ENCODE results near the gene CCL4.
"Not testable (repeated sequence)": the region's sequence is repeated elsewhere in the genome, so short reads cannot be mapped to it uniquely, and the experiment has no call there.

Gene CCL4

DNA sequence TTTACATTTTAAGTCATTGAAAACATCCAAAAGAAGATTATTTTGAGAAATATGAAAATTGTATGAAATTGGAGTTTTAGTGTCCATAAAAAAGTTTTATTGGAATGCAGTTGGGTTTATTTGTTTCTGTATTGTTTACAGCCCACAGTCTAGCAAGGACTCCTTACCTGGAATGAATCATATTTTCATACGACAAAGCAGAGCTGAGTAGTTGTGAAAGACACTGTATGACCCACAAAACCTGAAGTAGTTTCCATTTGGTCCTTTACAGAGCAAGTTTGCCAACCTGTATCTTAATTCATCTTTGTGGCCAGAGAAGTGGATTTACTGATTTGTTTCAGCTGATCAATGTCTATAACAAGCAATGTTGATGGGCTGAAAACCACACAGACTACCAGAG, 29.3 kb upstream of the CCL4 start:
- Mint-ChIP-seq H3K9me3 (no peaks in the 10 kb centered on the region), H3K36me3 (no peaks in the 10 kb centered on the region), H3K27ac (no peak overlapping the region), H3K4me1 (no peaks in the 10 kb centered on the region), H3K27me3 (peaks cover 34% of the 10 kb centered on the region), H3K4me3 (no peak overlapping the region)
- DNase-seq: no peak
- CTCF ChIA-PET: interaction anchor here (0.7 to 2.7 kb wide), 6 partner anchors 43 to 226 kb away, joined by 3 to 13 read pairs (median 4); no protein-coding TSS in a partner anchor

DNA sequence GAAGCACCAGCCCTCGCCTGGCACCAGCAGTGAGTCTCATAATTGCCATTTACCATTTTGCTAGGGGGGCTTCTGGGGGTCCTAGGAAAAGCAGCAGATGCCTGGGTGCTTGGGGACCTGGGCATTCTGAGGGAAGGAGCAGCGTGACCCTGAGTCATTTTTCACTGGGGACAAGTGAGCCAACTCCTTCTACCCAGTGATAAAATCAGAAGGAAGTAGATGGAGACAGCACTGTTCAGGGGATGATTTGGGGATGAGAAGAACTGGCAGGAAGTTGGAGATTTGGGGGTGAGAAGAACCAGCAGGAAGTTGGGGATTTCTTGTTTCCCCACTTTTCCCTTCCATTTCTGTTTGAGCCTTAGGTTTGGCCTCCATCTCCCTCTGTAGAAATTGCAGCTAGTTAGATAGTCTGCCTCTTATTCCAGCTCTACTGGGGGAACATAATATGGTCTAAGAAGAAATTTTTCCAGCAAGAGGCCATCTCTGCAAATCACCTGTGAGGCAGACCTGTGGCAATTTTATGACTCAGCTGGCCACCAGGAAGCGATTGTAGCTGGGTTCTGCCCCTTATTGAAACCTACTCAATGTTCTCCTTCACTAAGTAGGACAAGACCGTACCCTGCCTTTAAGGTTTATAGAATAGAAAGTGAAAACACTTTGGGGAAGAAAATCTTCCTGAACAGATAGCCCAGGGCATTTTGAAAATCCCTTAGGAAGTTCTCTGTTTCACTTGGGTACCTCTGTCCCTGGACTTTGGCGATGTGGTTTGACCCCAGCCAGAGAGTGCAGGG, 21.8 kb upstream of the CCL4 start:
- Mint-ChIP-seq H3K27me3 (peaks cover 15% of the 10 kb centered on the region), H3K4me1 (peaks cover 11% of the 10 kb centered on the region)
- not testable (repeated sequence) for H3K27ac Mint-ChIP-seq, H3K4me3 Mint-ChIP-seq, H3K9me3 Mint-ChIP-seq, H3K36me3 Mint-ChIP-seq, DNase-seq
- CTCF ChIA-PET: interaction anchor here (0.8 to 1.6 kb wide), 3 partner anchors 9 to 63 kb away, joined by 3 to 4 read pairs (median 4); no protein-coding TSS in a partner anchor

GRCh38 chr17:36082482-36083120, 21.0 kb upstream of the CCL4 start:
- not testable (repeated sequence) for H3K4me3 Mint-ChIP-seq, H3K9me3 Mint-ChIP-seq, H3K27ac Mint-ChIP-seq, H3K36me3 Mint-ChIP-seq
- Mint-ChIP-seq H3K4me1 (peaks cover 11% of the 10 kb centered on the region), H3K27me3 (peaks cover 14% of the 10 kb centered on the region)
- CTCF ChIA-PET: interaction anchor here (0.7 to 1.6 kb wide), 2 partner anchors 10 to 206 kb away, joined by 3 to 4 read pairs; no protein-coding TSS in a partner anchor
- DNase-seq: peak; percentile 34

- Mint-ChIP-seq H3K4me1 (peaks cover 11% of the 10 kb centered on the region), H3K27me3 (peaks cover 18% of the 10 kb centered on the region)
- not testable (repeated sequence) for H3K9me3 Mint-ChIP-seq, H3K36me3 Mint-ChIP-seq, H3K4me3 Mint-ChIP-seq, DNase-seq, H3K27ac Mint-ChIP-seq
- CTCF ChIA-PET: interaction anchor here (1.6 kb wide), 1 partner anchor 11 kb away, joined by 4 read pairs; no protein-coding TSS in a partner anchor
Measured at GRCh38 chr17:36083691-36084090, 19.9 kb upstream of the CCL4 start.

DNA sequence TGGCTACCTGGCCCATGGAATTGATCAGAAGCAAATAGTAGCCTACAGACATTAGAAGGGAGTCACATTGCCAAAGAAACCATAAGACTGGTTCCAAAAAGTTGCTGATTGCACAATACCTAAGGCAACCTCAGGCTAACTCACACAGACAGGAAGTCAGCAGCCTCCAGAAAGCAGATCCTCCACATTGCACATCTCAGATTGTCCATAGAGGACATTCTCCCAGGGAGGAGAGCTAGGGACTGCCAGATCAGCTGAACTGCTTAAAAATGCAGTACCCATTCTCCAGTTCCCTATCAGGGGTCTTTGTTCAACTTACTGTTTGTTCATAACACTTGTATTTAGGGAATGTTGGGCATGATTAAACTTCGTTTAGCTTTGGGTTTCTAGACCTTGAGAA, 17.9 kb upstream of the CCL4 start:
- Mint-ChIP-seq H3K27ac (no peak overlapping the region), H3K27me3 (peaks cover 37% of the 10 kb centered on the region), H3K4me1 (peaks cover 11% of the 10 kb centered on the region), H3K4me3 (no peak overlapping the region), H3K9me3 (no peaks in the 10 kb centered on the region), H3K36me3 (no peaks in the 10 kb centered on the region)
- CTCF ChIA-PET: interaction anchor here (1.0 to 1.5 kb wide), 2 partner anchors 13 to 116 kb away, joined by 3 to 4 read pairs; no protein-coding TSS in a partner anchor
- DNase-seq: no peak

GRCh38 chr17:36086791-36087190, 16.8 kb upstream of the CCL4 start:
- Mint-ChIP-seq H3K4me1 (peaks cover 11% of the 10 kb centered on the region), H3K9me3 (no peaks in the 10 kb centered on the region), H3K27me3 (peaks cover 36% of the 10 kb centered on the region), H3K36me3 (no peaks in the 10 kb centered on the region), H3K27ac (no peak overlapping the region), H3K4me3 (no peak overlapping the region)
- CTCF ChIA-PET: interaction anchor here (1.0 to 1.5 kb wide), 2 partner anchors 14 to 117 kb away, joined by 3 to 4 read pairs; no protein-coding TSS in a partner anchor
- no peak for DNase-seq

- not testable (repeated sequence) for H3K4me1 Mint-ChIP-seq, DNase-seq, H3K4me3 Mint-ChIP-seq, H3K36me3 Mint-ChIP-seq, H3K27ac Mint-ChIP-seq, H3K9me3 Mint-ChIP-seq
- H3K27me3 Mint-ChIP-seq: peaks cover 37% of the 10 kb centered on the region
- CTCF ChIA-PET: interaction anchor here (1.5 kb wide), 1 partner anchor 15 kb away, joined by 4 read pairs; no protein-coding TSS in a partner anchor
Measured at GRCh38 chr17:36087471-36087870, 16.2 kb upstream of the CCL4 start.

DNA sequence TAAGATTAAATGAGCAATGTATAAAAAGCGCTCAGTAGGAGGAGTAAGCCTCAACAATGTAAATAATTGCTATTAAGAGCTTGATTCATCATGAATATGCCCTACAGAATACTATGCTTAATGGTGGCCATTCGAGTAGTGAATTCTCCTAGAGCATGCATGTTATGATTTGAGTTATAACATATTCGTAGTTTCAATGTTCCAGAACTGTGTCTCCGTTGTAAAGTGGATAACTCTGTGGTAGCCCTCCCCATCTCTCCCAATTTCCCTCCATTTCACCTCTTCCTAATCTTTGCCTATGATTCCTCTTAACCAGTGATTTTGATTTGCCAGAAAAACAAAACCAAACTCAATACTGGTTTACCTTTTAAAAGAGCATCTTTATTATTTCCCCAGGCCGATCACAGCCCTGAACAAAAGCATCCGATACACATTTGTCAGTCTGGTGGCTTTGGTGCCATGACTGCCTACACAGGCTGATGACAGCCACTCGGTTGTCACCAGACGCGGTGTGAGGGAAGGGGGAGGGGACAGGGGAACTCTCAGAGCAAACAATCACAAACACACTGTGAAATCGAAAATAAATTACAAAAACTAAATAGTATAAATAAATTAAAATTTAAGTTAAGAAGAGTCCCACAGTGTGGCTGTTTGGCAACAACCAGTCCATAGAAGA, 15.6 kb upstream of the CCL4 start:
- DNase-seq, CTCF ChIA-PET, H3K9me3 Mint-ChIP-seq, H3K4me1 Mint-ChIP-seq, H3K36me3 Mint-ChIP-seq, H3K4me3 Mint-ChIP-seq, H3K27ac Mint-ChIP-seq: not testable (repeated sequence)
- peaks cover 34% of the 10 kb centered on the region for H3K27me3 Mint-ChIP-seq

- H3K9me3 Mint-ChIP-seq: no peaks in the 10 kb centered on the region
- no peak for DNase-seq
- CTCF ChIA-PET: interaction anchor here (0.9 kb wide), 1 partner anchor 16 kb away, joined by 4 read pairs; no protein-coding TSS in a partner anchor
- no peak overlapping the region for H3K27ac Mint-ChIP-seq
- H3K36me3 Mint-ChIP-seq: no peaks in the 10 kb centered on the region
- H3K4me1 Mint-ChIP-seq: no peaks in the 10 kb centered on the region
- no peak overlapping the region for H3K4me3 Mint-ChIP-seq
- peaks cover 34% of the 10 kb centered on the region for H3K27me3 Mint-ChIP-seq
Measured at GRCh38 chr17:36088670-36089338, 14.8 kb upstream of the CCL4 start.

DNA sequence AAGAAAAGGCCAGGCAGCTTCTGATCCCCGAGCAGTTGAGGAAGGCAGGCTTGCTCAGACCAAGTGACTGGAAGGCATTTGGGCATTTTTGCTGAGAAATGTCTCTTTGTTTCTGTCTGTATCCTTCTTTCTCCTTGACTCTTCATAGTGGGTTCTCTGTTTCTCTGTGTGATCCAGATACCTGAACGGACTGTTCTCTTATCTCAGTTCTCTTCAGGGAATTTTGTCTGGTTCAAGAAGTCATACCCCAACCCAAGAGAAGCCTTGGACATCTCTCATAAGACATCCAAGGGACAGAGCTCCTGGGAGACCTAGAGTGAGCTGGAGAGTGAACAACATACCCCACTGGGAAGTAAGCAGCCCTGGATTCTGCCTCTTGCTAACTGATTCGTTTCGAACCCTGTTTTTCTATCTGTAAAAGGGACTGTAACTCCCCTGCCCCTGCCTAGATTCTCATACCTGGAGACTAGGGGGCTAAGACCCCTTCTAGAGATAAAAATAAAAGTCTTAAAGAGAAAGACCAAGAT, 14.2 kb upstream of the CCL4 start:
- CTCF ChIA-PET: interaction anchor here (0.9 kb wide), 1 partner anchor 17 kb away, joined by 4 read pairs; no protein-coding TSS in a partner anchor
- Mint-ChIP-seq H3K36me3 (no peaks in the 10 kb centered on the region), H3K27me3 (peaks cover 39% of the 10 kb centered on the region), H3K9me3 (no peaks in the 10 kb centered on the region), H3K4me3 (no peak overlapping the region), H3K4me1 (no peaks in the 10 kb centered on the region), H3K27ac (no peak overlapping the region)
- no peak for DNase-seq

GRCh38 chr17:36089888-36090836, 13.5 kb upstream of the CCL4 start, which contains the start of gene CCL3:
Gene CCL3, minus strand, starts transcription at chr17:36090143. Its CDS starts 85 bp downstream, at chr17:36090058.
- Mint-ChIP-seq H3K27ac (no peak within 1 kb of the TSS), H3K9me3 (no peaks in the 10 kb centered on the region), H3K27me3 (peaks cover 45% of the 10 kb centered on the region), H3K36me3 (no peaks in the 10 kb centered on the region), H3K4me1 (no peaks in the 10 kb centered on the region), H3K4me3 (no peak within 1 kb of the TSS)
- CTCF ChIA-PET: no interaction called here
- DNase-seq: no peak

- no peak for DNase-seq
- no peaks in the 10 kb centered on the region for H3K4me1 Mint-ChIP-seq
- H3K36me3 Mint-ChIP-seq: no peaks in the 10 kb centered on the region
- CTCF ChIA-PET: interaction anchor here (1.3 kb wide), 1 partner anchor 14 kb away, joined by 4 read pairs; no protein-coding TSS in a partner anchor
- H3K4me3 Mint-ChIP-seq: no peak overlapping the region
- H3K9me3 Mint-ChIP-seq: no peaks in the 10 kb centered on the region
- peaks cover 49% of the 10 kb centered on the region for H3K27me3 Mint-ChIP-seq
- no peak overlapping the region for H3K27ac Mint-ChIP-seq
Measured at GRCh38 chr17:36092230-36092629, 11.4 kb upstream of the CCL4 start.

Data from activated naive CD4-positive, alpha-beta T cell treated with anti-CD3 and anti-CD28 coated beads, Interleukin-2, amount 10 ng/mL, durations not matched to agents 7 days and 5 days (primary cell).